Measurements from ENCODE around the gene PALS2.

Gene PALS2

GRCh38 chr7:24595671-24596418 lies 22.6 kb downstream of the PALS2 start:
- H3K27me3 ChIP-seq (ENCODE audit: control insufficient read depth, insufficient read depth, low read length), result no peaks in the 10 kb centered on the region
- H3K4me3 ChIP-seq (ENCODE audit: low read depth, low read length), result no peak overlapping the region
- no peak overlapping the region for H3K9ac ChIP-seq (ENCODE audit: low read depth, low read length)
- H3K4me1 ChIP-seq (ENCODE audit: control insufficient read depth, insufficient read depth, low read length), result no peaks in the 10 kb centered on the region
- no peaks in the 10 kb centered on the region for H3K36me3 ChIP-seq (ENCODE audit: control insufficient read depth, insufficient read depth, low read length)
- no peaks in the 10 kb centered on the region for H3K9me3 ChIP-seq (ENCODE audit: control insufficient read depth, insufficient read depth, low read length)

- no peaks in the 10 kb centered on the region for H3K27me3 ChIP-seq (ENCODE audit: control insufficient read depth, insufficient read depth, low read length)
- H3K4me3 ChIP-seq (ENCODE audit: low read depth, low read length), result no peak overlapping the region
- H3K36me3 ChIP-seq (ENCODE audit: control insufficient read depth, insufficient read depth, low read length), result no peaks in the 10 kb centered on the region
These were observed 23.8 kb downstream of the PALS2 start for GRCh38 chr7:24597014-24597413.

GRCh38 chr7:24601600-24601999 lies 28.3 kb downstream of the PALS2 start:
- no peaks in the 10 kb centered on the region for H3K9me3 ChIP-seq (ENCODE audit: control insufficient read depth, insufficient read depth, low read length)
- no peak overlapping the region for H3K9ac ChIP-seq (ENCODE audit: low read depth, low read length)
- H3K4me3 ChIP-seq (ENCODE audit: low read depth, low read length), result no peak overlapping the region
- H3K27me3 ChIP-seq (ENCODE audit: control insufficient read depth, insufficient read depth, low read length), result no peaks in the 10 kb centered on the region
- no peaks in the 10 kb centered on the region for H3K36me3 ChIP-seq (ENCODE audit: control insufficient read depth, insufficient read depth, low read length)
- peaks cover 4% of the 10 kb centered on the region for H3K4me1 ChIP-seq (ENCODE audit: control insufficient read depth, insufficient read depth, low read length)

More at GRCh38 chr7:24597014-24597413, 23.8 kb downstream of the PALS2 start:
- H3K9ac ChIP-seq (ENCODE audit: low read depth, low read length), result no peak overlapping the region
- H3K9me3 ChIP-seq (ENCODE audit: control insufficient read depth, insufficient read depth, low read length), result no peaks in the 10 kb centered on the region
- no peaks in the 10 kb centered on the region for H3K4me1 ChIP-seq (ENCODE audit: control insufficient read depth, insufficient read depth, low read length)

GRCh38 chr7:24602860-24603456 lies 29.7 kb downstream of the PALS2 start:
- Histone ChIP-seq H3K9me3 (ENCODE audit: control insufficient read depth, insufficient read depth, low read length) (no peaks in the 10 kb centered on the region), H3K4me3 (ENCODE audit: low read depth, low read length) (no peak overlapping the region), H3K4me1 (ENCODE audit: control insufficient read depth, insufficient read depth, low read length) (peaks cover 4% of the 10 kb centered on the region), H3K9ac (ENCODE audit: low read depth, low read length) (no peak overlapping the region), H3K36me3 (ENCODE audit: control insufficient read depth, insufficient read depth, low read length) (no peaks in the 10 kb centered on the region), H3K27me3 (ENCODE audit: control insufficient read depth, insufficient read depth, low read length) (no peaks in the 10 kb centered on the region)

- H3K36me3 ChIP-seq (ENCODE audit: control insufficient read depth, insufficient read depth, low read length), result no peaks in the 10 kb centered on the region
- H3K4me3 ChIP-seq (ENCODE audit: low read depth, low read length), result no peak overlapping the region
- H3K9ac ChIP-seq (ENCODE audit: low read depth, low read length), result no peak overlapping the region
- peaks cover 8% of the 10 kb centered on the region for H3K4me1 ChIP-seq (ENCODE audit: control insufficient read depth, insufficient read depth, low read length)
- H3K9me3 ChIP-seq (ENCODE audit: control insufficient read depth, insufficient read depth, low read length), result no peaks in the 10 kb centered on the region
- H3K27me3 ChIP-seq (ENCODE audit: control insufficient read depth, insufficient read depth, low read length), result no peaks in the 10 kb centered on the region
These were observed 31.4 kb downstream of the PALS2 start for GRCh38 chr7:24604630-24605029.

GRCh38 chr7:24608504-24608903 lies 35.3 kb downstream of the PALS2 start:
- Histone ChIP-seq H3K36me3 (ENCODE audit: control insufficient read depth, insufficient read depth, low read length) (no peaks in the 10 kb centered on the region), H3K4me1 (ENCODE audit: control insufficient read depth, insufficient read depth, low read length) (peaks cover 16% of the 10 kb centered on the region), H3K27me3 (ENCODE audit: control insufficient read depth, insufficient read depth, low read length) (no peaks in the 10 kb centered on the region), H3K9me3 (ENCODE audit: control insufficient read depth, insufficient read depth, low read length) (no peaks in the 10 kb centered on the region), H3K4me3 (ENCODE audit: low read depth, low read length) (no peak overlapping the region), H3K9ac (ENCODE audit: low read depth, low read length) (no peak overlapping the region)

GRCh38 chr7:24609059-24609458 lies 35.8 kb downstream of the PALS2 start:
- Histone ChIP-seq H3K9me3 (ENCODE audit: control insufficient read depth, insufficient read depth, low read length) (no peaks in the 10 kb centered on the region), H3K9ac (ENCODE audit: low read depth, low read length) (no peak overlapping the region), H3K36me3 (ENCODE audit: control insufficient read depth, insufficient read depth, low read length) (no peaks in the 10 kb centered on the region), H3K27me3 (ENCODE audit: control insufficient read depth, insufficient read depth, low read length) (no peaks in the 10 kb centered on the region), H3K4me3 (ENCODE audit: low read depth, low read length) (no peak overlapping the region), H3K4me1 (ENCODE audit: control insufficient read depth, insufficient read depth, low read length) (peaks cover 16% of the 10 kb centered on the region)

- H3K9ac ChIP-seq (ENCODE audit: low read depth, low read length), result no peak overlapping the region
- no peaks in the 10 kb centered on the region for H3K9me3 ChIP-seq (ENCODE audit: control insufficient read depth, insufficient read depth, low read length)
- H3K4me1 ChIP-seq (ENCODE audit: control insufficient read depth, insufficient read depth, low read length), result peaks cover 16% of the 10 kb centered on the region
- no peaks in the 10 kb centered on the region for H3K27me3 ChIP-seq (ENCODE audit: control insufficient read depth, insufficient read depth, low read length)
- H3K4me3 ChIP-seq (ENCODE audit: low read depth, low read length), result no peak overlapping the region
- H3K36me3 ChIP-seq (ENCODE audit: control insufficient read depth, insufficient read depth, low read length), result no peaks in the 10 kb centered on the region
These were observed 36.3 kb downstream of the PALS2 start for GRCh38 chr7:24609570-24609969.

- no peak overlapping the region for H3K9ac ChIP-seq (ENCODE audit: low read depth, low read length)
- no peak overlapping the region for H3K4me3 ChIP-seq (ENCODE audit: low read depth, low read length)
- peaks cover 12% of the 10 kb centered on the region for H3K4me1 ChIP-seq (ENCODE audit: control insufficient read depth, insufficient read depth, low read length)
- no peaks in the 10 kb centered on the region for H3K36me3 ChIP-seq (ENCODE audit: control insufficient read depth, insufficient read depth, low read length)
- H3K9me3 ChIP-seq (ENCODE audit: control insufficient read depth, insufficient read depth, low read length), result no peaks in the 10 kb centered on the region
- H3K27me3 ChIP-seq (ENCODE audit: control insufficient read depth, insufficient read depth, low read length), result no peaks in the 10 kb centered on the region
These were observed 37.9 kb downstream of the PALS2 start for GRCh38 chr7:24611130-24611529.

- H3K36me3 ChIP-seq (ENCODE audit: control insufficient read depth, insufficient read depth, low read length), result no peaks in the 10 kb centered on the region
- no peak overlapping the region for H3K4me3 ChIP-seq (ENCODE audit: low read depth, low read length)
- H3K9me3 ChIP-seq (ENCODE audit: control insufficient read depth, insufficient read depth, low read length), result no peaks in the 10 kb centered on the region
- no peak overlapping the region for H3K9ac ChIP-seq (ENCODE audit: low read depth, low read length)
- no peaks in the 10 kb centered on the region for H3K27me3 ChIP-seq (ENCODE audit: control insufficient read depth, insufficient read depth, low read length)
- H3K4me1 ChIP-seq (ENCODE audit: control insufficient read depth, insufficient read depth, low read length), result peaks cover 9% of the 10 kb centered on the region
These were observed 44.8 kb downstream of the PALS2 start for GRCh38 chr7:24617957-24618616.

GRCh38 chr7:24619978-24620377 lies 46.7 kb downstream of the PALS2 start:
- H3K9me3 ChIP-seq (ENCODE audit: control insufficient read depth, insufficient read depth, low read length), result no peaks in the 10 kb centered on the region
- H3K4me3 ChIP-seq (ENCODE audit: low read depth, low read length), result no peak overlapping the region
- no peak overlapping the region for H3K9ac ChIP-seq (ENCODE audit: low read depth, low read length)
- H3K27me3 ChIP-seq (ENCODE audit: control insufficient read depth, insufficient read depth, low read length), result no peaks in the 10 kb centered on the region
- H3K4me1 ChIP-seq (ENCODE audit: control insufficient read depth, insufficient read depth, low read length), result peaks cover 9% of the 10 kb centered on the region
- H3K36me3 ChIP-seq (ENCODE audit: control insufficient read depth, insufficient read depth, low read length), result no peaks in the 10 kb centered on the region
